Panc1 (cell line): ENCODE data around the gene MTR. TPM values are rescaled to one million over a fixed set of nuclear protein-coding genes. Genes with fewer than 3 reads are reported as not detected.

Experiments used
- ATAC-seq: fragments of 200-7000 bp; cut with Tn5 transposase; 2 replicates; pipeline ENCODE4 v1.9.1; 2020; ENCODE audit warnings: mild to moderate bottlenecking, moderate library complexity
- BruUV-seq: library from RNA; stranded (reverse); fragments of 400-500 nt; replicated peaks from 2 replicates; lab custom pipeline; 2021; lab: Mats Ljungman, UMichigan
- CTCF ChIA-PET: fragments of 300-600 bp; sonication (Branson Sonifier 250); formaldehyde crosslinking; loops from one replicate; lab custom pipeline; 2022; ENCODE audit warnings: antibody characterized with exemption; lab: Charles Lee
- POLR2A ChIA-PET: fragments of 300-600 bp; sonication (Branson Sonifier 250); formaldehyde crosslinking; loops from one replicate; lab custom pipeline; 2022; ENCODE audit warnings: antibody characterized with exemption; lab: Charles Lee
- DNase-seq: peaks from one replicate; pipeline ENCODE4 v3.0.0-alpha.2; 2010; ENCODE audit warnings: low read depth, low spot score
- H3K27ac ChIP-seq: 2 replicates; pipeline ENCODE4 v1.5.1; 2011; ENCODE audit warnings: mild to moderate bottlenecking, low read length, inconsistent platforms
- H3K27me3 ChIP-seq: fragments of 200-500 bp; sonication (Bioruptor generic); 2 replicates; pipeline ENCODE4 v1.6.0; 2014; ENCODE audit warnings: low read length, inconsistent platforms; ENCODE audit not compliant: control insufficient read depth, insufficient read depth
- H3K36me3 ChIP-seq: fragments of 200-500 bp; sonication (Bioruptor generic); 2 replicates; pipeline ENCODE4 v1.5.1; 2014; ENCODE audit warnings: inconsistent platforms, mild to moderate bottlenecking, low read length, moderate library complexity; ENCODE audit not compliant: control insufficient read depth, insufficient read depth
- H3K4me1 ChIP-seq: 2 replicates; pipeline ENCODE4 v1.5.1; 2011; ENCODE audit warnings: inconsistent platforms, mild to moderate bottlenecking, low read length, moderate library complexity; ENCODE audit not compliant: control insufficient read depth, insufficient read depth
- H3K4me3 ChIP-seq, 2 experiments: 2 replicates each; pipeline ENCODE4 v1.5.1; 2011 to 2012; ENCODE audit warnings: low read depth in 2 of 2, low read length in 2 of 2, mild to moderate bottlenecking in 2 of 2, inconsistent platforms in 1 of 2, moderate library complexity in 1 of 2
- H3K9me3 ChIP-seq: fragments of 200-500 bp; sonication (Bioruptor generic); 2 replicates; pipeline ENCODE4 v1.5.1; 2014; ENCODE audit warnings: low read depth, mild to moderate bottlenecking, inconsistent platforms, low read length, moderate library complexity; ENCODE audit not compliant: control insufficient read depth, insufficient read depth
- CTCF ChIP-seq: fragments of 450-650 bp; IDR thresholded peaks from 2 replicates; pipeline ENCODE4 v1.5.1; 2017; ENCODE audit warnings: mild to moderate bottlenecking
- POLR2AphosphoS5 ChIP-seq: IDR thresholded peaks from 2 replicates; pipeline ENCODE4 v1.6.1; 2012; ENCODE audit warnings: mild to moderate bottlenecking, low read depth, low read length, moderate library complexity
- REST ChIP-seq, 2 experiments: IDR thresholded peaks; 2 replicates each; pipeline ENCODE4 v1.6.1; 2011 to 2012; ENCODE audit warnings: low read depth in 2 of 2, control low read depth in 1 of 2, low read length in 1 of 2, mild to moderate bottlenecking in 1 of 2, moderate library complexity in 1 of 2; ENCODE audit not compliant: insufficient read depth in 1 of 2
- SIN3A ChIP-seq: IDR thresholded peaks from 2 replicates; pipeline ENCODE4 v1.6.1; 2012; ENCODE audit warnings: low read depth, mild to moderate bottlenecking, low read length, moderate library complexity, borderline replicate concordance; ENCODE audit not compliant: insufficient read depth
- TCF7L2 ChIP-seq: IDR thresholded peaks from 2 replicates; pipeline ENCODE4 v1.6.1; 2011; ENCODE audit warnings: mild to moderate bottlenecking, low read depth, low read length, inconsistent platforms
- in situ Hi-C: cut with HindIII; loops from 2 replicates; pipeline ENCODE4 v1.10.0; 2016; ENCODE audit warnings: low sequenced_read_pairs, low pct_unique_long_range_greater_than_20kb
- intact Hi-C: fragments of 100-400 bp; cut with micrococcal nuclease; formaldehyde crosslinking; loops from one replicate; pipeline ENCODE4 v1.10.0; 2022; ENCODE audit not compliant: unreplicated experiment
- total RNA-seq: library from RNA; stranded (reverse); gene quantifications from one replicate; pipeline ENCODE4 v1.2.1, GENCODE V29; 2021; ENCODE audit not compliant: unreplicated experiment

MTR gene
- total RNA-seq, 1 experiment from 2014 or later = 33.7 TPM

GRCh38 chr1:236766506-236766905 lies 28.6 kb upstream of the MTR start:
- no peaks in the 10 kb centered on the region; the same call in 1 of the 2 replicates for H3K4me1 ChIP-seq
- no TSS peak for BruUV-seq
- TF ChIP-seq CTCF = no peak
- TF ChIP-seq REST (IDR thresholded peaks at IDR 0.05; ENCODE audit: insufficient read depth in 1 of 2, low read depth in 2 of 2, low read length in 1 of 2) = no peak
- TF ChIP-seq POLR2AphosphoS5 = no peak
- TF ChIP-seq TCF7L2 = no peak
- TF ChIP-seq SIN3A = no peak
- ATAC-seq (no peak), DNase-seq (no peak)
- in situ Hi-C loops = no loop called here
- ChIA-PET POLR2A (no interaction called here), CTCF (interaction anchor here (0.5 kb wide), 1 partner anchor 158 kb away, joined by 4 read pairs; no protein-coding TSS in a partner anchor)
- intact Hi-C loops = loop anchor here (10.0 kb wide), 1 partner anchor 798 kb away; no protein-coding TSS in a partner anchor
- H3K27me3 ChIP-seq = no peaks in the 10 kb centered on the region
- no peak overlapping the region for H3K27ac ChIP-seq
- no peak overlapping the region for H3K4me3 ChIP-seq
- no peaks in the 10 kb centered on the region for H3K9me3 ChIP-seq
- no peaks in the 10 kb centered on the region for H3K36me3 ChIP-seq

DNA sequence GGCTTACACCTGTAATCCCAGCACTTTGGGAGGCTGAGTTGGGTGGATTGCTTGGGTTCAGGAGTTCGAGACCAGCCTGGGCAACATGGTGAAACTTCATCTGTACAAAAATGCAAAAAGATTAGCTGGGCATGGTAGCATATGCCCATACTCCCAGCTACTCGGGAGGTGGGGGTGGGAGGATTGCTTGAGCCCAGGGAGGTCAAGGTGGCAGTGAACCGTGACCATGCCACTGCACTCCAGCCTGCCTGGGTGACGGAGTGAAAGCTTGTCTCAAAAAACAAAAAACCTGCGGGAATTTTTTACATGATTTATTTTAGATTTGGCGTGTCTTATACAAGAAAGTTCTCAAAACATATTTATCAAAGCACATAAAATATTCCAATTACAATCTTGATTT lies 27.8 kb upstream of the MTR start:
- no peak for ATAC-seq
- ChIA-PET POLR2A (no interaction called here), CTCF (no interaction called here)
- Histone ChIP-seq H3K27me3 (no peaks in the 10 kb centered on the region), H3K4me3 (no peak overlapping the region), H3K4me1 (no peaks in the 10 kb centered on the region; the same call in 1 of the 2 replicates), H3K27ac (no peak overlapping the region), H3K9me3 (no peaks in the 10 kb centered on the region), H3K36me3 (no peaks in the 10 kb centered on the region)
- TF ChIP-seq REST (IDR thresholded peaks at IDR 0.05; ENCODE audit: insufficient read depth in 1 of 2, low read depth in 2 of 2, low read length in 1 of 2) = no peak
- no peak for TF ChIP-seq POLR2AphosphoS5
- no peak for TF ChIP-seq SIN3A
- TF ChIP-seq CTCF = no peak
- TF ChIP-seq TCF7L2 = no peak
- intact Hi-C loops = loop anchor here (10.0 kb wide), 1 partner anchor 798 kb away; no protein-coding TSS in a partner anchor
- in situ Hi-C loops = no loop called here
- no TSS peak for BruUV-seq
- DNase-seq = no peak
